ENCODE data around the gene PDCL2. TPM values are rescaled to one million over a fixed set of nuclear protein-coding genes. Genes with fewer than 3 reads are reported as not detected.
"Not testable (repeated sequence)": the region's sequence is repeated elsewhere in the genome, so short reads cannot be mapped to it uniquely, and the experiment has no call there.

The PDCL2 gene
- not detected for total RNA-seq

- Mint-ChIP-seq H3K27me3 (peaks cover 6% of the 10 kb centered on the region), H3K27ac (no peak within 1 kb of the TSS), H3K4me3 (no peak within 1 kb of the TSS), H3K4me1 (no peaks in the 10 kb centered on the region), H3K36me3 (ENCODE audit: low read depth) (no peaks in the 10 kb centered on the region), H3K9me3 (peaks cover 7% of the 10 kb centered on the region)
- ATAC-seq (replicated peaks), result no peak
Measured at GRCh38 chr4:55592014-55592413, at the start of gene PDCL2. PDCL2 (minus strand) TSS chr4:55592245; CDS start chr4:55592109, 136 bp downstream.

- peaks cover 12% of the 10 kb centered on the region for H3K4me1 Mint-ChIP-seq
- H3K36me3 Mint-ChIP-seq (ENCODE audit: low read depth), result no peaks in the 10 kb centered on the region
- peaks cover 37% of the 10 kb centered on the region for H3K27me3 Mint-ChIP-seq
- no peak overlapping the region for H3K4me3 Mint-ChIP-seq
- H3K27ac Mint-ChIP-seq, result no peak overlapping the region
- H3K9me3 Mint-ChIP-seq, result no peaks in the 10 kb centered on the region
- ATAC-seq (replicated peaks), result no peak
Measured at GRCh38 chr4:55637272-55637820, 45.3 kb upstream of the PDCL2 start.

- Mint-ChIP-seq H3K4me1 (peaks cover 12% of the 10 kb centered on the region), H3K4me3 (peak overlapping the region; percentile 74), H3K27ac (no peak overlapping the region), H3K27me3 (peaks cover 40% of the 10 kb centered on the region), H3K36me3 (ENCODE audit: low read depth) (no peaks in the 10 kb centered on the region), H3K9me3 (no peaks in the 10 kb centered on the region)
- ATAC-seq (replicated peaks), result no peak
Measured at GRCh38 chr4:55636656-55636999, 44.6 kb upstream of the PDCL2 start.

- H3K36me3 Mint-ChIP-seq (ENCODE audit: low read depth), result no peaks in the 10 kb centered on the region
- ATAC-seq (replicated peaks), result peak; percentile 87
- no peaks in the 10 kb centered on the region for H3K9me3 Mint-ChIP-seq
- H3K27me3 Mint-ChIP-seq, result peaks cover 46% of the 10 kb centered on the region
- peak within 1 kb of the TSS; percentile 74 for H3K4me3 Mint-ChIP-seq
- peaks cover 12% of the 10 kb centered on the region for H3K4me1 Mint-ChIP-seq
- no peak within 1 kb of the TSS for H3K27ac Mint-ChIP-seq
Measured at GRCh38 chr4:55635741-55636655, 44.0 kb upstream of the PDCL2 start, which contains the start of gene NMU. NMU (minus strand) TSS chr4:55636298; CDS start chr4:55636192, 106 bp downstream.

GRCh38 chr4:55635282-55635681 lies 43.2 kb upstream of the PDCL2 start:
- Mint-ChIP-seq H3K27me3 (peaks cover 51% of the 10 kb centered on the region), H3K9me3 (no peaks in the 10 kb centered on the region), H3K36me3 (ENCODE audit: low read depth) (no peaks in the 10 kb centered on the region), H3K27ac (no peak overlapping the region), H3K4me1 (peaks cover 12% of the 10 kb centered on the region), H3K4me3 (peak overlapping the region; percentile 72)
- peak; percentile 24 for ATAC-seq (replicated peaks)

- peaks cover 12% of the 10 kb centered on the region for H3K4me1 Mint-ChIP-seq
- no peak overlapping the region for H3K27ac Mint-ChIP-seq
- peaks cover 57% of the 10 kb centered on the region for H3K27me3 Mint-ChIP-seq
- peak overlapping the region; percentile 72 for H3K4me3 Mint-ChIP-seq
- no peak for ATAC-seq (replicated peaks)
- H3K9me3 Mint-ChIP-seq, result no peaks in the 10 kb centered on the region
- no peaks in the 10 kb centered on the region for H3K36me3 Mint-ChIP-seq (ENCODE audit: low read depth)
Measured at GRCh38 chr4:55634417-55635128, 42.5 kb upstream of the PDCL2 start.

- ATAC-seq (replicated peaks), result no peak
- peaks cover 12% of the 10 kb centered on the region for H3K4me1 Mint-ChIP-seq
- no peak overlapping the region for H3K27ac Mint-ChIP-seq
- no peaks in the 10 kb centered on the region for H3K9me3 Mint-ChIP-seq
- H3K36me3 Mint-ChIP-seq (ENCODE audit: low read depth), result no peaks in the 10 kb centered on the region
- H3K4me3 Mint-ChIP-seq, result no peak overlapping the region
- H3K27me3 Mint-ChIP-seq, result peaks cover 57% of the 10 kb centered on the region
Measured at GRCh38 chr4:55633903-55634302, 41.9 kb upstream of the PDCL2 start.

- Mint-ChIP-seq H3K27me3 (peaks cover 15% of the 10 kb centered on the region), H3K4me1 (no peaks in the 10 kb centered on the region), H3K27ac (no peak overlapping the region), H3K36me3 (ENCODE audit: low read depth) (no peaks in the 10 kb centered on the region), H3K4me3 (no peak overlapping the region), H3K9me3 (no peaks in the 10 kb centered on the region)
- ATAC-seq (replicated peaks), result no peak
Measured at GRCh38 chr4:55625835-55626234, 33.8 kb upstream of the PDCL2 start.

- H3K4me1 Mint-ChIP-seq; H3K9me3 Mint-ChIP-seq; H3K27me3 Mint-ChIP-seq; ATAC-seq (replicated peaks); H3K27ac Mint-ChIP-seq; H3K4me3 Mint-ChIP-seq; H3K36me3 Mint-ChIP-seq (ENCODE audit: low read depth): not testable (repeated sequence)
Measured at GRCh38 chr4:55624063-55624462, 32.0 kb upstream of the PDCL2 start.

- no peak for ATAC-seq (replicated peaks)
- Mint-ChIP-seq H3K27me3 (peaks cover 5% of the 10 kb centered on the region), H3K27ac (no peak overlapping the region), H3K36me3 (ENCODE audit: low read depth) (no peaks in the 10 kb centered on the region), H3K9me3 (no peaks in the 10 kb centered on the region), H3K4me3 (peak overlapping the region; percentile 1), H3K4me1 (peaks cover 6% of the 10 kb centered on the region)
Measured at GRCh38 chr4:55618546-55619143, 26.6 kb upstream of the PDCL2 start.

GRCh38 chr4:55617587-55618197 lies 25.6 kb upstream of the PDCL2 start:
- Mint-ChIP-seq H3K9me3 (no peaks in the 10 kb centered on the region), H3K4me3 (no peak overlapping the region), H3K27me3 (peaks cover 5% of the 10 kb centered on the region), H3K27ac (no peak overlapping the region), H3K36me3 (ENCODE audit: low read depth) (no peaks in the 10 kb centered on the region), H3K4me1 (peaks cover 6% of the 10 kb centered on the region)
- peak; percentile 85 for ATAC-seq (replicated peaks)

GRCh38 chr4:55615008-55615407 lies 23.0 kb upstream of the PDCL2 start:
- H3K4me3 Mint-ChIP-seq, result no peak overlapping the region
- no peaks in the 10 kb centered on the region for H3K9me3 Mint-ChIP-seq
- ATAC-seq (replicated peaks), result no peak
- H3K4me1 Mint-ChIP-seq, result peaks cover 6% of the 10 kb centered on the region
- no peaks in the 10 kb centered on the region for H3K36me3 Mint-ChIP-seq (ENCODE audit: low read depth)
- H3K27ac Mint-ChIP-seq, result no peak overlapping the region
- H3K27me3 Mint-ChIP-seq, result peaks cover 5% of the 10 kb centered on the region

GRCh38 chr4:55613621-55614020 lies 21.6 kb upstream of the PDCL2 start:
- no peaks in the 10 kb centered on the region for H3K36me3 Mint-ChIP-seq (ENCODE audit: low read depth)
- H3K9me3 Mint-ChIP-seq, result no peaks in the 10 kb centered on the region
- no peak overlapping the region for H3K27ac Mint-ChIP-seq
- peaks cover 13% of the 10 kb centered on the region for H3K4me1 Mint-ChIP-seq
- H3K27me3 Mint-ChIP-seq, result peaks cover 5% of the 10 kb centered on the region
- ATAC-seq (replicated peaks), result no peak
- H3K4me3 Mint-ChIP-seq, result no peak overlapping the region

GRCh38 chr4:55612341-55612740 lies 20.3 kb upstream of the PDCL2 start:
- Mint-ChIP-seq H3K27me3 (peaks cover 3% of the 10 kb centered on the region), H3K4me1 (peaks cover 8% of the 10 kb centered on the region), H3K27ac (no peak overlapping the region), H3K9me3 (no peaks in the 10 kb centered on the region), H3K36me3 (ENCODE audit: low read depth) (no peaks in the 10 kb centered on the region), H3K4me3 (no peak overlapping the region)
- ATAC-seq (replicated peaks), result no peak

All from activated T-helper 17 cell treated with anti-CD3 and anti-CD28 coated beads, Interleukin-2, amount 50 U/mL, for 72 hours (primary cell).